SHP77 (cell line): ENCODE results near the gene TMEM119.

ENCODE experiments used
- DNase-seq, 2 experiments: peaks; one replicate each; lab custom pipeline; 2025; lab: John Stamatoyannopoulos, UW

The TMEM119 gene

GRCh38 chr12:108616941-108617858 is 19.3 kb upstream of the TMEM119 start:
- DNase-seq = no peak

GRCh38 chr12:108616359-108616758 is 18.5 kb upstream of the TMEM119 start:
- no peak for DNase-seq

DNA sequence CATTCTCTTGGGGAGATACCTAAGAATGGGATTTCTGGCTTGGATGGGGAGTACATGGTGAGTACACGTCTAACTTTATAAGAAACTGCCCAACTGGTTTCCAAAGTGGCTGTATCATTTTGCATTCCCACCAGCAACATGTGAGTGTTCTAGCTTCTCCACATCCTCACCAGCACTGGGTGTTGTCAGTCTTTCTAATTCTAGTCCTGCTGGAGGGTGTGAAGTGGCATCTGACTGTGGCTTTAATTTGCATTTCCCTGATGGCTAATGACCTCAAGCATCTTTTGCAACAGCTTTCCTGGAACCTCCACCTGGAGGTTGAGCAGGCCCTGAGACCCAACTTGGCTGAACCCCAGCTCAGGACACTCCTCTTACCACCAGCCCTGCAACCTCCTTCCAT is 18.0 kb upstream of the TMEM119 start:
- DNase-seq = no peak

DNA sequence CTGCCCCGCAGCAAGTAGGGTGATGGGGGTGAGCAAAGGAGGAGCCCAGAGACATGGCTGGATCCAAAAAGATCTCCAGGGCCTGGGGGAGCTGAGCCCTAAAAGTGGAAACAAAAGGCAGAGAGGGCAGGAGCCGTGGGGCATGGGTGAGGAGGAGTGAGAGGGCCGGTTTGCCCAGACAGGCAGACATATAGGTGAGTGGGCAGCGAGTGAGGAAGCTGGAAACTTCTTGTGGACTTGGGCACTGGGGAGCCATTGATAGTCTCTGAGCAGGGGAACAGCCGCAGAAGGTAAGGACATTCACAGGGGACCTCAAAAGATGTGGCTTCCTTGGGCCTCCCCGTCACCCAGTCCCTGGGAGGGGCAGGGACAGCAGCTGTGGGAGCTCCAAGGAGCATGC is 16.8 kb upstream of the TMEM119 start:
- no peak for DNase-seq

DNA sequence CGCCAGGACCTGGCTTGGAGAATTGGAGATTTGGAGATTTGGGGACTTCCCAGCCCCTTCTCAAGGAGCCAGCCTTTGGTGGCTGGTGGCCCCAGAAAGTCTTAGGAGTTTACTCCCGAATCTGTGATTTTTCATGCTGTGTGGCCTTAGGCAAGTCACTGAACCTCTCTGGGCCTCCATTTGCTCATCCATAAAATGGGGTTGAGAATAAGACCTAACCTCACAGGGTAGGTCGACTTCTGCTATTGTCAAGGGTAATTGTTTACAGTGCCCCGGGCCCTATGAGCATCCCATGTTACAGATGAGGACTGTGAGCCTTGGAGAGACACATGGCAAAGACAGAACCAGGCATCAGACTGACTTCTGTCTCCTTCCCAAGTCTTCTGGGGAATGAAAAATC is 16.2 kb upstream of the TMEM119 start:
- no peak for DNase-seq

DNA sequence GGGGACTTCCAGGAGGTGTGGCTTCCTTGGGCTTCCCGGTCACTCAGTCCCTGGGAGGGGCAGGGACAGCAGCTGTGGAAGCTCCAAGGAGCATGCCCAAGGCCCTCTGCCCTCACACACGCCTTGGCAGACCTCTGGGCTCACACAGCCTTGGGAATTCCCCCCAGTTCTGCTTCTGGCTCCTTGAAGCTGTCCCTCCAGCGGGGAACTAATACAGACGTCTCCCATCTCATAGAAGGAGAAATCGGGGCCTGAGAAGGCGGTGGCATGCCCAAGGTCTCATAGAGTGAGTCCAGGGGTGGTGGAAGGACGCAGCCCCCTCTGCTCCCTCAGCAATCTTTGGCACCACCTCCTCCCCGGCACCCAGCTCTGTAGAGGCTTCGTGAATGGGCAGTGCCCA is 15.7 kb upstream of the TMEM119 start:
- DNase-seq = no peak

DNA sequence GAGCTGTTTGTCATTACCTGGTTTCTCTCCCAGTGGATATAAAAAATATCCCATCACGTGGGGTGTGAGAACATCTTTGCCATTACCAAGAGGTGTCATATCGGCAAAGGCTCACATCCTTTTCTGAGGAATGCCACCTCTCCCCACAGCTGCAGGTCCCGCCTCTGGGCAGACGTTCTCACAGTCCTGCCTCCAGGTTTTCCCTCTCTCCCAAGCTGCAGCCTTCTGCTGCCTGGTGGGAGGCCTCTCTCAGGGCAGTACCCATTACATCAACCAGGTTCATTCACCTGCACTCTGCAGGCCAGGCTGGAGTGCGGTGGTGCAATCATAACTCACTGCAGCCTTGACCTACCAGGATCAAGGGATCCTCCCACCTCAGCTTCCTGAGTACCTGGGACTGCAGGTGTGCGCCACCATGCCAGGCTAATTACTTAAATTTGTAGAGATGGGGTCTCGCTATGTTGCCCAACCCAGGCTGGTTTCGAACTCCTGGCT is 15.0 kb upstream of the TMEM119 start:
- DNase-seq = peak; percentile 30 to 36

DNA sequence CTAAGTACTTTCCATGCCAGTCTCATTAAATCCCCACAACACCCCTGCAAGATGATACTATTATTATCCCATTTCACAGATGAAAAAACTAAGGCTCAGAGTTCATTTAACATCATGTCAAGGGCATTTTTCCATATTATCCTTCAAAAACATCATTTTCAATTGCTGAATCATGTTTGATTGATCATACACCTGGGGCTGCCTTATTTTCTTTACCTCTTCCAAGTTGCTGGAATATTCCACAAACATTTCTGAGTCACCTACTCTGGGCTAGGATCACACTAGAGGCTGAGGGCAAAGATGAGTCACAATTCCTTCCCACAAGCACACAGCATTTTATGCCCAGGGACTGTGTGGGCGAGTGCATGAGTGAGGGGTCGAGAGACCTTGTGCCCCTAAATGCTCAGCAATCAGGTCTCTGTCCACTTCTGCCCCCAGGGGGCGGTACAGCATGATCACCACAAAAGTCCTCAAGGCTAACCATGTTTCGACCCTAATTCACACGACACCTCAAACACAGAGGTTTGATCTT is 14.1 kb upstream of the TMEM119 start:
- no peak for DNase-seq

- no peak for DNase-seq
These were observed 13.1 kb upstream of the TMEM119 start for GRCh38 chr12:108610856-108611605.

GRCh38 chr12:108610336-108610815 is 12.5 kb upstream of the TMEM119 start:
- no peak for DNase-seq

GRCh38 chr12:108609537-108610335 is 11.9 kb upstream of the TMEM119 start:
- DNase-seq = no peak

- DNase-seq = no peak
These were observed 10.7 kb upstream of the TMEM119 start for GRCh38 chr12:108608616-108609015.

DNA sequence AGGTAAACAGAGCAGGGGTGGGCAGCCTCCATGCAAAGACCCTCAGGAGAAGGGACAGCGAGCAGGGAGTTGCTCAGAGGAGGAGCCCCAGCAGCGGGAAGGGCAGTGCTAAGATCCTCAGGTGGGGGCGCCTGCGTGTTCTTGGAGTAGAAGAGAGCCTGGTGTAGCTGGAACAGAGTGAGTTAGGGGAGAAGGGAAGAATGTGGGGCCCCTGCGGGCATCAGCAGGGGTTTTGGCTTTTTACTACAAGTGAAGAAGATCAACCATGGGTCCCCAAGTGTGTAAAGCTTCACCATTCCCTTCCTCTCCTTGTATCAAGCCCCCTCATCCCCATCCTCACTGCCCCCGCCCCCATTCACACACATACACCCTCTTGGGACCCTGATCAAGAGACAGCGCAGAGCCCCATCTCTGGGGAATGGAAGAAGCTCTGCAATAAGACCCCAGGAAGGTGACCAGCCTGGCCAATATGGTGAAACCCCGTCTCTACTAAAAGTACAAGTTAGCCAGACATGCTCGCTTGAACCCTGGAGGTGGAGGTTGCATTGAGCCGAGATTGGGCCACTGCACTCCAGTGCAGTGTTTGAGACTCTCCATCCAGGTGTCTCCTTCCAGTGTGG is 10.2 kb upstream of the TMEM119 start:
- no peak for DNase-seq

DNA sequence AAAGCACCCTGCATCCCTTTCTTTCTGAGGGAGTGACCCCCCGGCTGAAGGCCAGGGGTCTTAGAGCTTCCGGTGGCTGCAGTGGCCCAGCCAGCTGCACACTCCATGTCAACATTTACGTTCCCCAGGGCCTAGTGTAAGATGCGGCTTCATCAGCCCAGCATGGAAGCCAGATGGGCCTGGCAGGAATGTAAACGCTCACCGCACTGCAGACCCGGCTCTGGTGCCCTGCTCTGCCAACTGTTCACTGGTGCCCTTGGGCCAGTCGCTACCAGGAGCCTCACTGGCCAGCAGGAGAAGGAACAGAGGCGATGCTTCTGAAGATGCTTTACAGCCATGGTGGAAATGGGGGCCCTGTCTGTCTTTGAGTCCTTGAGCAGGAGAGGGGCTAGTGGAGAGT is 8.6 kb upstream of the TMEM119 start:
- no peak for DNase-seq

GRCh38 chr12:108605690-108606406 is 8.0 kb upstream of the TMEM119 start:
- DNase-seq = no peak

GRCh38 chr12:108605000-108605689 is 7.3 kb upstream of the TMEM119 start:
- DNase-seq = no peak

DNA sequence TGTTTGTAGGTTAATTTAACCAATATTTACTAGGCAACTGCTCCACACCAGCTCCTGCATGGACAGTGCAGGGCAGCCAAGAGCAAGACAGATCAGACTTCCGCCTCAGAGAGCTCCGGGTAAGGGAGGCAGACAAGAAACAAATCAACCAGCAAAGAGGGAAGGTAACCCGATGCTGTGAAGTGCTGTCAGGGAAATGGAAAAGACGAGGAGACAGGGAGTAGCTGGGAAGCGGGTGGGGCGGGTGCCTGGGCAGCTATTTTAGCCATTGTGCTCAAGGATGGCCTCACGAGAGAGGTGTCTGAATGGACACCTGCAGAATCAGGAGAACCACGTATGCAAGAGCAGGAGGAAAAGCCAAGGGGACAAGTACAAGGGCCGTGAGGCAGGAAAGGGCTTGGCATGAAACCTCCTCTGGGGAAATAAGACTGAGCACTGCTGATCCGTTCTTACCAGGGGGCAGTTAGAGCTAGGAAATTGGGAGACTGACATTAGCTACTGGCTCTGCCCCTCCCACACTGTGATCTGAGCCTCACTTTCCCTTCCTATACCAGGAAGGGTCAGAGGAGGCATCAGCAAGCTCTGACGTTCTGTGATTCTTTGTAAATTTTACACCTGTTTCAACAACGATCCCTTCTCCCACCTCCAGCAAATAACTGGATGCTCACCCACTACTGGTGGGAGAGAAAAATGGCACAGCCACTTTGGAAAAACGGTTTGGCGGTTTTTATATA is 6.5 kb upstream of the TMEM119 start:
- DNase-seq = no peak

- no peak for DNase-seq
These were observed 5.9 kb upstream of the TMEM119 start for GRCh38 chr12:108603743-108604142.

- DNase-seq = no peak
These were observed 5.3 kb upstream of the TMEM119 start for GRCh38 chr12:108602976-108603704.
